ENCODE data around the gene TAF15.

TAF15 gene

DNA sequence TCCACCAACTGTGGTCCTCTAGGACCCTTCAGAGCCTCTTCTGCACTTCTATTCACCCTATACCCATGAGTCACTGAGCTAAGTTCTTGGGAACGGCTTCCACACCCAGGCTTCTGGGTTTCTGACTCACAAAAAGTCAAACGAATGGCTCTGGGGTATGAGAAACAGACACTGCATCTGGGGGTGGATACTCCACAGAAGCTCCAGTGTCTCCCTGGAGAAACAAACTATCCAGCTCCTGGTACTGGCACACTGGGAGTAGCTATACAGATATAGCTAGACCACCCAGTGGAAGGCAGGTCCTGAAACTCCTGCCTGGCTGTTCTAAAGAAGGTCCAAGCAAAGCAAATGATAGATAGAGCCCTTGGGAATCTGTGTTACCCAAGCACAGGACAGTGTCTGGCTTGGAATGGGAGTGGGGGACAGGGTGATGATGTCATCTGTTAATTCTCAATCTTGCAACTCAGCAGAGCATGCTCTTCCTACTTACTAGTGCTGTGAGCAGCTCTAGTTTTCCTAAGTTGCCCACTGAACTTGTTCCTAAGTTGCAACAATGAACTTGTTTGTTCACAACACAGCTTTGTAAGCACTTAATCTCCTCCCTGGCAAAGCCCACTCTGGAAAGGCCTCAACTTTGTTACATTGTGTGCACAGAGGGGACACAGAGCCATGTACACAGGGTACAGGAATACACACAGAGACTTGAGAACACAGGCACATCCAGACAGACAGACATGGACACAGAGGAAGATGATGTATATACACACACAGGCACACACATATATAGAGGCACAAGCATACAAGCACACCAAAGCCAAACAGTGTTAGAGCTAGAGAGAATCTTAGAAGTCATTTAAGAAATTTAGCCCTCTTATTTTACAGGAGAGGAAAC lies 20.6 kb upstream of the TAF15 start:
- no peak for DNase-seq

DNA sequence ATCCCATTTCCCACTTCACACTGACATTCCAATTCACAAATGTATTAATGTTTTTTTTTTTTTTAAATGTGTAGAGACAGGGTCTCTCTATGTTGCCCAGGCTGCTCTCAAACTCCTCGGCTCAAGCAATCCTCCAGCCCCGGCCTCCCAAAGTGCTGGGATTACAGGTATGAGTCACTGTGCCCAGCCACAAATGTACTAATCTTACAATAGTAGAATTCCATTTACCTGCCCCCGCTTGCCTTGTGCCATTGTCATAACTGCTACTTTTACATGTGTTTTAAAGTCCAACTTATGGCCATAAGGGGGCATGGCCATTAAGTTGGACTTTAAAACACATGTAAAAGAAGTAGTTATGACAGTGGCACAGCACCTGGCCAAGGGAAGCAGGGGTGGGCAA lies 18.4 kb upstream of the TAF15 start:
- DNase-seq, result no peak

DNA sequence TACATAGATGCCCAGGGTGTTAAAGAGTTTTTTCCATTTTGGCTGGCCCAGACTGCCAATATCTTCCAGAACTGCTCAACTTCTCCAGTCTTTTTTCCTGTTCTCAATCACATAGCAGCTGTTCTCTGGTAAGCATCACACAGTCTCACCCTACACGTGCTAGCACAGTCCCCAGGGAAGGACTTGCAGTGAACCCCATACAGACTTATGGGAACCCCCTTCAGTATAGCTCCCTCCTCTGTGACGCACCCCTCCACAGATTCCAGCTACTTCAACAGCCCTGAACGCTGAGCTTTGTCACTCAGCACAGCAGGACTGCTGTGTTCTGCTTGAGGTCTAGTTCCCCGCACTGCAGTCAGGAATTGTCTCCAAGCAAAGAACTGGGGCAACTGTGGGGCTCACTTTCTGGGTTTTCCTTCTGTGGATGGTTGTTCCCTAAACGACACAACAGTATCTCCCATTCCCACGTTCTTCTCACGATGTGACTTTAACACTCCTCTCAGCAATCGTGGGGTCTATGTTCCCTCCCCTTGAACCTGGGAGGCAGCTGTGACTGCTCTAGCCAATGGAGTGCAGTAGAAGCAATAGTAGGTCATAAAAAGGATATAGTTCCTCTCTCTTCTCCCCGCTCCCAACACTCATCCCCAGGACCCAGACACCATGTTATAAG lies 17.5 kb upstream of the TAF15 start:
- DNase-seq, result no peak

DNA sequence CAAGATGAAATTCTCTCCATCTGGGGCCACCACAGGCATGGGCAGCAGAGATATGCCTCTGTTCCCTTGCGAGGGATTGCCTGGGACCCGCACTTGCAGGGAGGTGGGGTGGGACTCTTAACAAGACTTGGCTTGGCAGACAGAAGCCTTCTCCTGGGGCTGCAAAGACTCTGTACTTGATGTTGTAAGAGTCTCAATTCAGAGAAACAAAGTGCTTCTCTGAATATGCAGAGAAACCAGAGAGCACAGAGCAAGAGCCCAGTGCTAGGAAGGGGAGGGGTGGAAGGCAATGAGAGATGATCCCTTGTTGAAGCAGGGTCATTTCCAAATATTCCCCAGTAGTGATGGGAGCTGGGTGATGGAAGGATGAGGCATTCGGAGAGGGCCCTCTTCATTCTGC lies 16.0 kb upstream of the TAF15 start:
- no peak for DNase-seq

DNA sequence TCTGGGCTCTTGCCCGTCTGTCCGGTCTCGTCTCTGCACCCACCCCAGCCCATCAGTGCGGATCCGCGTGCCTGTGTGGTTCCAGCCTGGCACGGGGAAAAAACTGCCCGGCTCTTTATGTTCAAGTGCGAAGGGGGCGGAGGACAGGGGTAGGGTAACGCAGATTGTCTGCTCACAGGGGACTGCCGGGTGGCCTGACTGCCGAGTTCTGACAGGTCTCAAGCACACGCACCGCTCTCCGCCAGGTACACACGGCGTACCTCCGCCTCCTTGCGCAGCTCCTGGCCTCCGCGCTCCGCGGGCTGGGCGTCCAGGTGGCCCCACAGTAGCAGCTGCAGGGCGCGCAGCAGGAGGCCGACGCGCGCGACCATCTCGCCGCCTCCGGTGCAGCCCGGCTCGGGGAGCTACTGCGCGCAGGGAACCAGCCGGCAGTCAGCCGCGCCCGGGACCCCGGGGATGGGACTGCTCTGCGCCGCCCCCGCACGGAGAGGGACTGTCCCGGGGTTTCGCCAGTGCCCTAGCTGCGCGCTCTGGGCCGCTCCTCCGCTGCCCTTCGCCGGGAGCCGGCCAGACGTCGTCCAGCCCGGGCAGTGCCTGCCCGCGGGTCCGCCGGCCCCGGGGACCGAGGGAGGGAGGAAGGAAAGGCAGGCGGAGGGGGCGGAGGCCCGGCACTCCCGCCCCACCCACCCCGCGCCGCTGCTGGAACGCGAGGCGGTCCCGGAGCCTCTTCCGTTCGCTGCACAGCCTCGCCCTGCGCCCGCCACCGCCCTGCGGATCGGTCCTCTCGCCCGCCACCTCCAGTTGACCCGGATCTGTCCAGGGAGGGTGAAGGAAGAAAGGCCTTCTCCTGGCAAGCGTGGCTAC lies 14.0 kb upstream of the TAF15 start, which contains the start of gene MMP28:
TSS of gene MMP28 (minus strand) at position 635 of the 864 bp plus-strand sequence. CDS start at position 371, 264 bp downstream.
- peak; percentile 24 for DNase-seq

DNA sequence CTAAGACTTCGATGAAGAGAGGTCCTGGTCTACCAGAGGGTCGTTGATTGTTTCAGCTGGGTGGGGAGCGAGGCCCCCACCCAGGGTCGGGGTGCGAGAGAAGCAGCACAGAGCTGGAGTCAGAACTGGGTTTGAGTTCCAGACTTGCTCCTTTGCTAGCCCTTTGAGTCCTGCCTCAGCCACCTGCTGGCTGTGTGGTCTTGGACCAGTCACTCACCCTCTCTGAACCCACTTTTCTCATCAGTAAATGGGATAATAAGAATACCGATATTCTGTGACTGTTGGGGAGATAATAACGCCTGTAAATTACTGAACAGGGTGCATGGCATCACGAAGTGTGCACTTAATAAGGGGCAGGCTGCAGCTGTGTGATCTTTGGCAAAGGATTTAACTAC lies 13.4 kb upstream of the TAF15 start:
- DNase-seq, result no peak

DNA sequence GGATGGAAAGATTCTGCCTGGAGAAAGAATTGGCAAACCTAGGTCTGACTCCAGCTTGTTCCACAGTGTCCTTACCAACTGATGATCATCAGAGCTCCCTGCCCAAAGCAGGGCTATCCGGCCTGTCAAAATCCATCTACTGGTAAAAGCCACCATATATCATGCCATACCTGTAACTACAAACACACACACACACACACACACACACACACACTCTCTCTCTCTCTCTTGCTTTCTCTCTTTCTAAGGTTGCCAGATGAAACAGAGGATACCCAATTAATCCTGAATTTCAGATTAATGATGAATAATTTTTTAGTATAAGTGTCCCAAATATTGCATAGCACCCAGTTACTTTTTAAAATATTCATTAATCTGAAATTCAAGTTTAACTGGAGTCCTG lies 12.3 kb upstream of the TAF15 start:
- DNase-seq, result no peak

DNA sequence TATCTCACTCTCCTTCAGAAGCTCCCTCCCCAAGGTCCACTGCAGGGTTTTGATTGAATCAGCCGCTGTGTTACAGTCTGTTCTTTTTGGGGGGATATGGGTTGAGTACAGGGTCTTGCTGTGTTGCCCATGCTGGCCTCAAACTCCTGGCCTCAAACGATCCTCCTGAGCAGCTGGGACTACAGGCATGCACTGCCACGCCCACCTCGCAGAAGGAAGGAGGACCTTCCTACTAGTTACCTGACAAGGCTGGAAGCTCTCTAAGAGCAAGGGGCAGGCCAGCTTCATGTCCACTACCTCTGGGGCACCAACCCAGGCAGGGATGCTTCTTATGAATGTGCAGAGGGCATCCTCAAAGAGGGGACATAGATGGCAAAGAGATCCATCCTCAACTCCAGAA lies 11.9 kb upstream of the TAF15 start:
- DNase-seq, result no peak

DNA sequence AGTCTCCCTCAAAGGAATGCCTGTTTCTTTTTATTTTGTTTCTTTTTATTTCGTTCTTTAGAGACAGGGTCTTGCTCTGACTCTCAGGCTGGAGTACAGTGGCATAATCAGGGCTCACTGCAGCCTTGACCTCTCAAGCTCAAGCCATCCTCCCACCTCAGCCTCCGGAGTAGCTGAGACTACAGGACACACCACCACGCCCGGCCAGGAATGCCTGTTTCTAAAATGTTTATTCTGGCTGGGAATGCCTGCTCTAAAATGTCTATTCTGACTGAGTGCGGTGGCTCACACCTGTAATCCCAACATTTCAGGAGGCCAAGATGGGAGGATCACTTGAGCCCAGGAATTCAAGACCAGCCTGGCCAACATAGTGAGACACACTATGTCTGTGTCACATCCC lies 11.4 kb upstream of the TAF15 start:
- no peak for DNase-seq

DNA sequence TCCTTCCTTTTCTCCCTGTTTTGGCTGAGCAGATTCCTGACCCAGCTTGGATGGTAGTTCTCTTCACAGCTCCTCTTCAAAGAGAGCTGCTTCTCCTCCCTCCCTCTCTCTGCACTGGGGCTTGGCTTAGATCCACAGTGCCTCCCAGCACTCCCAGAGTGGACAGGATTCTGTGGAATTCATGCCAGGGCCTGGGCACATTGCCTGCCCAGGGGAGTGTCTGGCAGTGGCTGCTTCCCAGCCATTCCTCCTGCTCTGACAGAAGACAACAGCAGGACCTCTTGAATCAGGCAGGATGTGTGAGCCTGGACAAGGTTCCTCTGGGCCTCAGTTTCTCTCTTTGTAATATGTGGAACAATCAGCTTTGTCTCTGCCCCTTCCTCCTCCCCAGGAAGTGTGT lies 9.3 kb upstream of the TAF15 start:
- DNase-seq, result no peak

DNA sequence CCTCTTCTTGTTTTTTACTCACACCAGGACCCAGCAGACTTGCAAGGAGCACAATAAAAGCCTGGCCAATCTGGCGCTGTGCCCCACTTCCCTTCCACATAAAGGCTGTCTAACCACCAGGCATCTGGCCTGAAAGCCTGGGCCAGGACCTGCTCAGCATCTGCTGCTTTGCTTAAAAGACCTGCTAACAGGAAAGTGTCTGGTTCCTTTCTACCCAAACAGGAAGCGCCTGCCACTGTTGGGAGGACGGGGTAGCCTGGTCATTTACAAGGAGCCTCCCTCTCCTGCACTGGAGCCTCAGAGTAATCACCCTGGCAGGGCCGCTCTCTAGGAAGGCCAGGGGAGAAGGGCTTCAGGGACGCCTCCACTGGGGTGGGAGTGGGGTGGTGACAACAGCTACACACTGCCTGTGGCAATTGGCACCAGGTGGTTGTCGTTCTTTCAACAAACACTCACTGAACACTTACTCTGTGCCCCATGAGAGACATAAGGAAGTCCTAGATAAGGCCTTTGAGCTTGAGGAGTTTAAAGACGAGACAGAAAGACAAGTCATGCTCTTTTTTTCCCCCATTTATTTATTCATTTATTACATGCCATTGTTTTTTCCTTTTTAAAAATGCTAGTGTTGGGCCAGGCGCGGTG lies 7.6 kb upstream of the TAF15 start:
- peak; percentile 31 for DNase-seq

DNA sequence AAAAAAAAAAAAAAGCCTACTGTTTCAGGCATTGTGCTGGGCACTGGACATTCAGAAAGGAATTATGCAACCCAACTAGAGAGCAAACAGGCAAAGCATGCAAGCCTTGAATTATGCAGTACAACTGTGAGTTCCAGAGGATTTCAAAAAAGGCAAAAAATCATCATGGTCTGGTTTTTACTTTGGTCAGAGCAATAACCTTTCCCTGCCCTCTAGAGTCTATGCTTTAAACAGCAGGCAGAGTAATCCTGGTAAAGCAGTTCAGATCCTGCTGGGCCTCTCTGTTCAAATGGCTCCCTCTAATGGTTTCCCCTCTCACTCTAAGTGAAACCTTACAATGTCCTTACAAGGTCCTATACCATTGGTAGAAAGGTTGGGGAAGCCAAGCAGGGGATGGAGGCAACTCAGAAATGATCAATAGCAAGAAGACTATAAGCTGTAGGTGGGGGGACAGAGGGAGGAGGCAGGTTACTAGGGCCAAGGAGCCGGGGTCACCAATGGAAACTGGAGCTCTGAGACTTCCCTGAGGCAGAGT lies 4.6 kb upstream of the TAF15 start:
- DNase-seq, result peak; percentile 21

DNA sequence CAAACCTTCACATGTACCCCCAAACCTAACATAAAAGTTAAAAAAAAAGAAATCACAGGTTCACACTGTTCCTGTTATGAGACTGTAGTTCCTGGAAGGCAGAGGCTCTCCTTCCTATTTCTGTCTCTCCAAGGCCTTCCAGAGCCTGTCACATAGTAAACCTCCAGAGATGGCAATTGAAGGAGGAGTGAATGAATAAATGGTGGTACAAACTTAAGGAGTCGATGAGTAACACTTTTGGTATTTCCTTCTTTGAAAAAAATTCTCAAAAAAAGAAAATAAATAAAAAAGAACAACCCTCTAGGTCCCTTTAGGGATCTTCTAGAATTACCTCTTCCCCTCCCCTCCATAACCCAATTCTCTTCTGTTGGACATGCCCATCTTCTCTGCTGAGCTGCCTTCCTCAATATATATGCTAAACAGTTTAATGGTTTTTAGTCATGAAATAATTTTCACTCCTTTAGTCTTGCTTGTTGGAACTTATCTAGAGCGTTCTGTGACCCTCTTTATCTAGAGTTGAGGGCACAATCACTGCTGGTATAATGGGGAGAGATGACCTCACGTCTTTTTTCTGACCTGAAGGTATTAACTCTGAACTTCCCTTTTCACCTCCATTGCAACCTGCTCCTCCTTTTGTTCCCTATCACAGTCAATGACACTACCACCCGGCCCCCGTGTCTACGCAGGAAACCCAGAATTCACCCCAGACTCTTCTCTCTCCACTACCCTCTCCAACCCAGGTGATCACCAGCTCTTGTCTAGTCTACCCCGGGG lies 1.7 kb upstream of the TAF15 start:
- DNase-seq, result no peak

DNA sequence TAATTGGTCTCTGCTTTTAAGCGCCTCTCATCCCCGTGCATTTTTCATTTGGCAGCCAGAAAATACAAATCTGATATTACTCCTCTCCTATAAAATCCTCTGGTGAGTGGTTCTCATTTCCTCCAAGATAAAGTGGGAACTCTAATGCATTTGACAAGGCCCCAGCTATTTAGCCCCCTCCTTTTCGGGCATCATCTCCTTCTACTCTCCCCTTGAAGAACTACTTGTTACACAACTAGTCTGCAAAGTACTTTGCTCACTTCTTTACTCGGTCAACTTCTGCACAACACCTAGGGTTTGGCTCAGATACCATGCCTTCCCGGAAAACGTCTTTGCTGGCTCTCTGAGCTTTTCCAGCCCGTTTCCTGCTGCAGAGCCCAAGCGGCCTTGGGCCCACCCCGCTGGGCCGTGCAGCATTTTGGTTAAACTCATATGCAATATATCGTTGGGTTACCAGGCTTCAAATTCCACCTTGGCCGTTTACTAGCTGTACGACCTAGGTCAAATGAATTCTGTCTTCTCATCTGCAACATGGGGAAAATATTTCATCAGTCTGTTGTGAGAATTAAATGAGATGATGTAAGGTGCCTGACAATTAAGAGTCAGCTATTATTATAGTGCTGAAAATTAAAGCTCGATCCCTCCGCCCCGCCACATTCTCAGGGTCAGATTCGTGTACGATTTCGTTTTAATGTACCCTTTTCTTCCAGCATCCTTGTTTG lies 883 bp upstream of the TAF15 start:
- DNase-seq, result no peak

DNA sequence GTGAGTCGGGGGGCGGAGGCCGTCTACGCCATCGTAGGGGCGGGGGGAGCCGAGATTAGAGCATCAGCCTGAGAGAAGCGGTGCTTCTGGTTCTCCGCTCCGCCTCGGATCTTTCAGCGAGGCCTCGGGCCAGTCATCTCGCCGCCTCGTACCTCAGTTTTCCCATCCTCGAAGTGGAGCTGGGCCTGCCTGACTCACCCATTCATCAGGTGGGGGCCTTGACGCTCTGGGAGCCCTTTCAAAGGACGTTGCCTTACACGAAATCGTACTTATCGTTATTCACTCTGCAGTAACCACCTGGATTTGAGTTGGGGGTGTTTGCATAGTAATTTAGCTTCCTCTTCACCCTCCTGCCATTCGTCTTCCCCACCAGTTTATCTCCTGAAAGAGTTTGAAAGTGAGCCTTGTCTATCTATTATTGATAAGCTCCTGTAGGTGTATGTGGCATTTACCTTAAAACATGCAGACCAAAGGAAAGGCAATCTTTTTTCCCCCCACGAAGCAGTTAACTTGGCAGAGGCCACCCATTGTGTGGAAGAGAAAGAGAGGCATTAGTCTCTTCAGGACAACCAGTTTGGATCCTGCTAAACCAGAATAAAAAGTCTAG lies 674 bp downstream of the TAF15 start:
- no peak for DNase-seq

DNA sequence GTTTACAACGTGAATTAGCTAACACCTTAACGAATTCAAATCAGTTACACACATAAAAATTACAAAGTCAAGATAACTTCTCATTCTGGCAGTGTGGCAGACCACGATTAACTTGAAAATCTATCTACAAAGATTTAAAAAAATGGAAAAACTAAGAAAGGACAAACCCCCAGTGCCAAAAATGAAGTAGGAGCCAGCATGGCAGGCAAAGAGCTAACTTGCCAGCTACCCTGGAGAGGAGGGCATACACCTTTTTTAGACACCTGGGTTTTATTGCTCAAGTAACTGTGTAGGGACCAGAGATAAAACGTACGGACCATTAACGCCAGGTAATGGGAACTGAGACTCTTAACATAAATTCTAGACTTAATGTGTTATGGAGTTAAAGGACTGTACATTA lies 2.5 kb downstream of the TAF15 start:
- DNase-seq, result no peak

DNA sequence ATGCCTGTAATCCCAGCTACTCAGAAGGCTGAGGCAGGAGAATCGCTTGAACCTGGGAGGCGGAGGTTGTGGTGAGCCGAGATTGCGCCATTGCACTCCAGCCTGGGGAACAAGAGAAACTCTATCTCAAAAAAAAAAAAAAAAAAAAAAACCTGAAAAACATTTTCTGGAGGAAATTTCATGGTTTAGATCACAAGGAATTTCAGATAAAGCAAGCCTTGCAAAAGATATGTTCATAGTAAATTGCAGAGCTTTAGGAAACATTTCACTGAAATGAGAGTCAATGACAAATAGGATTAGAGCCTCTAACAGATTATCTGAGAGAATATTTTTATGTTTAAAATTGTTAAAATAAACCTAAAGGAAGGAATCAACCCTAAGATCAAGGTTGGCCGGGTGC lies 3.2 kb downstream of the TAF15 start:
- DNase-seq, result no peak

DNA sequence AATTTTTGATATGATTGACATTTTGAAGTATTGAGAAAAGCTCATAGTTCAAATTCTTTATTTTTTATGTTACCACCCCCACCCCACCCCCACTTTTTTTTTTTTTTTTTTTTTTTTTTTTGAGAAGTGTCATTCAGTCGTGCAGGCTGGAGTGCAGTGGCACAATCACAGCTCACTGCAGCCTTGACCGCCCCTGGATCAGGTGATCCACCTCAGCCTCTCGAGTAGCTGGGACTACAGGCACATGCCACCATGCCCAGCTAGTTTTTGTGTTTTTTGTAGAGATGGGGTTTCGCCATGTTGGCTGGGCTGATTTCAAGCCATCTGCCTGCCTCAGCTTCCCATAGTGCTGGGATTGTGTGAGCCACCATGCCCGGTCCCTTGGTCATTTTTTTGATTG lies 7.4 kb downstream of the TAF15 start:
- no peak for DNase-seq

DNA sequence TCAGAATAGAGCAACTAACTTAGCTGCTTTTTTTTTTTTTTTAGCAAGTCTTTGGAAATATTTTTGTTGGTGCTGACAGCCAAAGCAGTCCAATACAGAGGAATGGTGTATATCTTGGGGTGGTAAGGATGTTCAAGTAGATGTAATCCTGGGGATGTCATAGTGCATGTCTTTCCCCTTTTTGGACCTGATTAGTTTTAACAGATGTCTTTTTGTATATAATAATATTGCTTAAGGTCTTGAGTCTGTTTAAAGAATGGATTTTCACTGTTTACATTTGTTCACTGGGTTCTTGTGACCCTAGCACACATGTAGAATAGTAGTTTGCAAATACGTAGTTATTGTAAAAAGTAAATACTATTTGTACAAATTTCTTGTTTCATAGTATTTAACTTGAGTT lies 7.9 kb downstream of the TAF15 start:
- DNase-seq, result no peak

DNA sequence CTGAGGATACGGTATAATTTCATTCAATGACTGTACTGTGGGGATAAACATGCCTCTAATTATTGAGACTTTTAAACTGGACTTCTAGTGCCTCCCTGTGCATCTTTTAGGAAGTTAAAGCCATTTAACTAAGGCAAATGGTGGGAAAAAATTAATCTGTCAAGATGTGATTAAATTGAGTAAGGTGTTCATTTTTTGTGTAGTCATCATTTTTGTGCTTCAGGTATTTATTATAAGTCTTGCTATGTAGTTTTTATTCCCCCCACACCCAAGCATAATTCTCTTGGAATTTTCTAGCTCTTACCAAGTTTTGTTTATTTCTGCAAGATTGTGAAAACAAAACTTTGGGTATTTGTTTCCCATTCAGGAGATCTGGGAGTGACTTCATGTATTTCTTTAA lies 10.2 kb downstream of the TAF15 start:
- DNase-seq, result no peak

DNA sequence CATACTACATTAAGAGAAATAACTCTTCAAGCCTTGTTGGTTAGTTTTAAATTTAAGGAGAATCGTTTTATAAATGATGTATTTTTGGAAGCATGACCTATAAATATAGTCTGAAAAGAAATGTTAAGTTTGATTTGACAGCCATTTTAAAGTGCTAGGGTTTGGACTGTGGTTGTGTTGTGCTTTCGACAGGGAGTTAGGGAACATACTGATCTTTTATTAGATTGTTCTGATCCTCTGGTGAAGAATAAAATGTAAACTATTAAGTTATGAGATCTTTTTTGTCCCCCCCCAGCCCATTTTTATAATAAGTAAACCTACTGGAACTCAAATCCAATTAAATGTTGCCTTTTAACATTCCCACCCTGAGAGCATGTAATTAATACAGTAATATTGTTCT lies 12.0 kb downstream of the TAF15 start:
- DNase-seq, result no peak
